HFFc6 (cell line): ENCODE data around the gene CXXC4. TPM values are rescaled to one million over a fixed set of nuclear protein-coding genes. Genes with fewer than 3 reads are reported as not detected.

Source experiments
- DNase-seq: peaks from one replicate; pipeline ENCODE4 v3.0.0-alpha.2; 2018
- H3K27ac Mint-ChIP-seq: 2 replicates; pipeline ENCODE4 v1.8.0; 2020; ENCODE audit warnings: mild to moderate bottlenecking, mixed read lengths
- H3K27me3 Mint-ChIP-seq: 2 replicates; pipeline ENCODE4 v1.8.0; 2021; ENCODE audit warnings: mild to moderate bottlenecking, moderate library complexity, mixed read lengths; ENCODE audit not compliant: insufficient read depth
- H3K36me3 Mint-ChIP-seq: 2 replicates; pipeline ENCODE4 v1.8.0; 2021; ENCODE audit warnings: low read depth, mixed read lengths
- H3K4me1 Mint-ChIP-seq: 2 replicates; pipeline ENCODE4 v1.8.0; 2020; ENCODE audit warnings: low read depth, mixed read lengths
- H3K4me3 Mint-ChIP-seq: 2 replicates; pipeline ENCODE4 v1.8.0; 2020; ENCODE audit warnings: mild to moderate bottlenecking, moderate library complexity, mixed read lengths
- H3K9me3 Mint-ChIP-seq: 2 replicates; pipeline ENCODE4 v1.8.0; 2020; ENCODE audit warnings: mild to moderate bottlenecking, mixed read lengths
- CTCF ChIP-seq: fragments of 200-600 bp; sonication (generic); IDR thresholded peaks from 2 replicates; pipeline ENCODE4 v1.5.0; 2021; ENCODE audit warnings: antibody characterized with exemption, mild to moderate bottlenecking
- total RNA-seq, 6 experiments: library from RNA; stranded (reverse); fragmentation: NEBNext Ultra II Directional; extraction: Animal tissue kit (Norgen Biotek cat#: 25700); gene quantifications; 2 replicates in 1 of 6; 3 replicates in 5 of 6; pipeline ENCODE4 v1.2.3, GENCODE V29; 2021

The CXXC4 gene
- total RNA-seq, 6 experiments from 2014 or later = not detected

GRCh38 chr4:104524591-104524990 is 29.9 kb upstream of the CXXC4 start:
- no peaks in the 10 kb centered on the region for H3K4me1 Mint-ChIP-seq
- DNase-seq = no peak
- H3K36me3 Mint-ChIP-seq = no peaks in the 10 kb centered on the region
- H3K9me3 Mint-ChIP-seq = peaks cover 8% of the 10 kb centered on the region; the same call in 1 of the 2 replicates
- no peak overlapping the region for H3K4me3 Mint-ChIP-seq
- no peak for TF ChIP-seq CTCF
- no peak overlapping the region for H3K27ac Mint-ChIP-seq
- no peaks in the 10 kb centered on the region; the same call in 1 of the 2 replicates for H3K27me3 Mint-ChIP-seq

GRCh38 chr4:104524026-104524425 is 29.3 kb upstream of the CXXC4 start:
- Mint-ChIP-seq H3K36me3 (no peaks in the 10 kb centered on the region), H3K4me1 (no peaks in the 10 kb centered on the region), H3K27ac (no peak overlapping the region), H3K27me3 (no peaks in the 10 kb centered on the region; the same call in 1 of the 2 replicates), H3K4me3 (no peak overlapping the region), H3K9me3 (peaks cover 12% of the 10 kb centered on the region)
- no peak for TF ChIP-seq CTCF
- no peak for DNase-seq

GRCh38 chr4:104519588-104519987 is 24.9 kb upstream of the CXXC4 start:
- H3K27ac Mint-ChIP-seq = no peak overlapping the region
- no peaks in the 10 kb centered on the region for H3K27me3 Mint-ChIP-seq
- H3K36me3 Mint-ChIP-seq = no peaks in the 10 kb centered on the region
- no peak overlapping the region for H3K4me3 Mint-ChIP-seq
- TF ChIP-seq CTCF = no peak
- H3K4me1 Mint-ChIP-seq = no peaks in the 10 kb centered on the region
- H3K9me3 Mint-ChIP-seq = peaks cover 34% of the 10 kb centered on the region
- no peak for DNase-seq

- no peak for DNase-seq
- Mint-ChIP-seq H3K27me3 (no peaks in the 10 kb centered on the region), H3K4me3 (no peak overlapping the region), H3K9me3 (peaks cover 35% of the 10 kb centered on the region), H3K27ac (no peak overlapping the region), H3K4me1 (no peaks in the 10 kb centered on the region), H3K36me3 (no peaks in the 10 kb centered on the region)
- no peak for TF ChIP-seq CTCF
These were observed 22.2 kb upstream of the CXXC4 start for GRCh38 chr4:104516884-104517283.

- H3K4me3 Mint-ChIP-seq = no peak overlapping the region
- H3K4me1 Mint-ChIP-seq = no peaks in the 10 kb centered on the region
- H3K36me3 Mint-ChIP-seq = no peaks in the 10 kb centered on the region
- TF ChIP-seq CTCF = no peak
- no peaks in the 10 kb centered on the region for H3K27me3 Mint-ChIP-seq
- peaks cover 6% of the 10 kb centered on the region; the same call in 1 of the 2 replicates for H3K9me3 Mint-ChIP-seq
- DNase-seq = no peak
- H3K27ac Mint-ChIP-seq = no peak overlapping the region
These were observed 13.5 kb upstream of the CXXC4 start for GRCh38 chr4:104508224-104508623.

GRCh38 chr4:104507112-104507511 is 12.4 kb upstream of the CXXC4 start:
- H3K4me3 Mint-ChIP-seq = no peak overlapping the region

More at GRCh38 chr4:104507112-104507511, 12.4 kb upstream of the CXXC4 start:
- no peak for TF ChIP-seq CTCF
- no peak for DNase-seq
- H3K27ac Mint-ChIP-seq = no peak overlapping the region
- no peaks in the 10 kb centered on the region for H3K27me3 Mint-ChIP-seq
- no peaks in the 10 kb centered on the region for H3K4me1 Mint-ChIP-seq
- H3K36me3 Mint-ChIP-seq = no peaks in the 10 kb centered on the region
- peaks cover 6% of the 10 kb centered on the region; the same call in 1 of the 2 replicates for H3K9me3 Mint-ChIP-seq
